ENCODE results near the gene FOXO6. TPM values are rescaled to one million over a fixed set of nuclear protein-coding genes. Genes with fewer than 3 reads are reported as not detected.

The FOXO6 gene
- total RNA-seq, 1 experiment from 2014 or later: 9.0 TPM

DNA sequence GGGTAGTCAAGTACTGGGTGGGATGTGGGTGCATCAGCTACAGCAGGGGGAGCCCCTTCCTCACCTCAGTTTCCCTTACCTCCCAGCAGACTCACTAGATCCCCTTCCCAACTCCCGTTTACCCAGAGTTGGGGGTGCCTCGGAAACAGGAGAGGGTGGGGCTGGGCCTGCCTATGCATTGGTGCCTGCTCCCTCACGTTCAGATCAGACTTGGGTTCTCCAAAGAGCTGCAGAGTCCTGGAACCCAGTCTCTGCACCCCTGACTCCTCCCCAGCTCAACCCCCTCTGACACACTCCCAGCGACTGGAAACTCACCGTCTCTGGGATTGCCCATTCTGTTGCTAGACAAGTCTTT lies 6.0 kb downstream of the FOXO6 start:
- ChIA-PET POLR2A (ENCODE audit: unreplicated experiment) (interaction anchor here (0.6 kb wide), 1 partner anchor 343 kb away, joined by 3 read pairs; no protein-coding TSS in a partner anchor), CTCF (interaction anchor here (0.7 kb wide), 1 partner anchor 519 kb away, joined by 10 read pairs; no protein-coding TSS in a partner anchor)
- H3K4me3 ChIP-seq: no peak overlapping the region
- peaks cover 44% of the 10 kb centered on the region for H3K4me1 ChIP-seq (replicated peaks; ENCODE audit: insufficient read depth)
- DNase-seq: no peak
- no TSS peak for BruUV-seq (replicated peaks)
- TF ChIP-seq EZH2 (IDR thresholded peaks at IDR 0.05; ENCODE audit: low read depth): no peak
- TF ChIP-seq, protein P1, sequence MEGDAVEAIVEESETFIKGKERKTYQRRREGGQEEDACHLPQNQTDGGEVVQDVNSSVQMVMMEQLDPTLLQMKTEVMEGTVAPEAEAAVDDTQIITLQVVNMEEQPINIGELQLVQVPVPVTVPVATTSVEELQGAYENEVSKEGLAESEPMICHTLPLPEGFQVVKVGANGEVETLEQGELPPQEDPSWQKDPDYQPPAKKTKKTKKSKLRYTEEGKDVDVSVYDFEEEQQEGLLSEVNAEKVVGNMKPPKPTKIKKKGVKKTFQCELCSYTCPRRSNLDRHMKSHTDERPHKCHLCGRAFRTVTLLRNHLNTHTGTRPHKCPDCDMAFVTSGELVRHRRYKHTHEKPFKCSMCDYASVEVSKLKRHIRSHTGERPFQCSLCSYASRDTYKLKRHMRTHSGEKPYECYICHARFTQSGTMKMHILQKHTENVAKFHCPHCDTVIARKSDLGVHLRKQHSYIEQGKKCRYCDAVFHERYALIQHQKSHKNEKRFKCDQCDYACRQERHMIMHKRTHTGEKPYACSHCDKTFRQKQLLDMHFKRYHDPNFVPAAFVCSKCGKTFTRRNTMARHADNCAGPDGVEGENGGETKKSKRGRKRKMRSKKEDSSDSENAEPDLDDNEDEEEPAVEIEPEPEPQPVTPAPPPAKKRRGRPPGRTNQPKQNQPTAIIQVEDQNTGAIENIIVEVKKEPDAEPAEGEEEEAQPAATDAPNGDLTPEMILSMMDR (conservative IDR thresholded peaks at IDR 0.05): no peak
- no peaks in the 10 kb centered on the region for H4K20me1 ChIP-seq (ENCODE audit: insufficient read depth)
- H3K9me2 ChIP-seq (ENCODE audit: insufficient read depth): no peaks in the 10 kb centered on the region
- no peaks in the 10 kb centered on the region for H3K9me3 ChIP-seq (ENCODE audit: insufficient read depth, low read depth)
- H3K27me3 ChIP-seq (ENCODE audit: insufficient read depth, low read depth): peaks cover 6% of the 10 kb centered on the region; the same call in 1 of the 2 replicates
- no peaks in the 10 kb centered on the region for H3K36me3 ChIP-seq (ENCODE audit: low read depth)
- no peak overlapping the region for H2AFZ ChIP-seq
- H3F3A ChIP-seq (ENCODE audit: insufficient read depth, low read depth): peaks cover 34% of the 10 kb centered on the region; the same call in 1 of the 2 replicates
- 0 out of 2 replicates have a peak overlapping the region, but pooled peaks have one; percentile 81 for H3K4me2 ChIP-seq
- intact Hi-C loops (cut with micrococcal nuclease; ENCODE audit: unreplicated experiment): no loop called here
- H3K27ac ChIP-seq: no peak overlapping the region
- H3K79me2 ChIP-seq (ENCODE audit: low read depth): no peaks in the 10 kb centered on the region

DNA sequence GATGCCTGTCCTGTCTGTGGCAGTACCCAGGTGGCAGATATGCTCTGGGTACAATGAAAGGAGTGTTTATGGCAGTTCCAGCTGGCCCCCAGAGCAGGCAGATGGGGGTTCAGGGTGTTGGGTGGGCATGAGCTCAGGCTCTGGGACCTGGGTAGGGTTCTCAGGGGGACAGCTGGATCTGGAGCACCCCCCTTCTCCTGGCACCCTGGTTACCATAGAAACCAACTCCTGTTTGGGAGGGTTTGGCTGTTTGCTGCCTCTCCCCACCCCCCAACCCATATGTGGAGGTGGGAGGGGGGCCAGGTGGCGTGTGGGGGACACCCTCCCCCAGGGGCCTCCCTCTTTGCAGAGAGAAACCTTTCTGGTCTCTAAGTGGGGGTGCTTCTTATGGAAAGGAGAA lies 7.1 kb downstream of the FOXO6 start:
- H3K4me1 ChIP-seq (replicated peaks; ENCODE audit: insufficient read depth): peaks cover 45% of the 10 kb centered on the region
- no peak overlapping the region for H3K27ac ChIP-seq
- no peaks in the 10 kb centered on the region for H4K20me1 ChIP-seq (ENCODE audit: insufficient read depth)
- TF ChIP-seq, protein P1 (conservative IDR thresholded peaks at IDR 0.05): no peak
- TF ChIP-seq EZH2 (IDR thresholded peaks at IDR 0.05; ENCODE audit: low read depth): no peak
- no peak for DNase-seq
- H3K27me3 ChIP-seq (ENCODE audit: insufficient read depth, low read depth): no peaks in the 10 kb centered on the region
- H3K9me2 ChIP-seq (ENCODE audit: insufficient read depth): no peaks in the 10 kb centered on the region
- no TSS peak for BruUV-seq (replicated peaks)
- no peak overlapping the region for H3K4me2 ChIP-seq
- no peak overlapping the region for H3K4me3 ChIP-seq
- H3F3A ChIP-seq (ENCODE audit: insufficient read depth, low read depth): peaks cover 32% of the 10 kb centered on the region; the same call in 1 of the 2 replicates
- CTCF ChIA-PET: no interaction called here
- no peaks in the 10 kb centered on the region for H3K36me3 ChIP-seq (ENCODE audit: low read depth)
- POLR2A ChIA-PET (ENCODE audit: unreplicated experiment): no interaction called here
- H3K9me3 ChIP-seq (ENCODE audit: insufficient read depth, low read depth): no peaks in the 10 kb centered on the region
- H2AFZ ChIP-seq: no peak overlapping the region
- intact Hi-C loops (cut with micrococcal nuclease; ENCODE audit: unreplicated experiment): no loop called here
- no peaks in the 10 kb centered on the region for H3K79me2 ChIP-seq (ENCODE audit: low read depth)

DNA sequence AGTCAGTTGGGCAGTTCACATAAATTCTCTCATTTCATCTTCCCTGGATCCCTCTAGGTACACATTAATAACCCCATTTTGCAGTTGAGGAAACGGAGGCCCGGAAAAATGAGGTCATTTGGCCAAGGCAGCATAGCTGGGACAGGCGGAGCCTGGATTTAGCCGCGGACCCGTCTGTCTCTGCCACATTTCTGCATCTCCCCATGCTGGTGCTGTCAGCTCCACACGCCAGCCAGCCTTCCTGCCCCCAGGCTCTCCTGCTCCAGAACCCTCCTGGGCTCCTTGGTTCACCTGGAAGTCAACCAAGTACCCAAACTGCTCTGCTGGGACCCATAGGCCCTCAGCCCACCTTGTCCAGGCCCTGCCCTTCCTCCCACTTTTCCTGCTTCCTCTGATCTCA lies 7.6 kb downstream of the FOXO6 start:
- no peaks in the 10 kb centered on the region for H3K9me3 ChIP-seq (ENCODE audit: insufficient read depth, low read depth)
- H2AFZ ChIP-seq: no peak overlapping the region
- H3K79me2 ChIP-seq (ENCODE audit: low read depth): no peaks in the 10 kb centered on the region
- TF ChIP-seq, protein P1 (conservative IDR thresholded peaks at IDR 0.05): no peak
- no peak for TF ChIP-seq EZH2 (IDR thresholded peaks at IDR 0.05; ENCODE audit: low read depth)
- no peaks in the 10 kb centered on the region for H3K9me2 ChIP-seq (ENCODE audit: insufficient read depth)
- peaks cover 28% of the 10 kb centered on the region; the same call in 1 of the 2 replicates for H3F3A ChIP-seq (ENCODE audit: insufficient read depth, low read depth)
- no peaks in the 10 kb centered on the region for H4K20me1 ChIP-seq (ENCODE audit: insufficient read depth)
- no peaks in the 10 kb centered on the region for H3K36me3 ChIP-seq (ENCODE audit: low read depth)
- no peak overlapping the region for H3K4me3 ChIP-seq
- intact Hi-C loops (cut with micrococcal nuclease; ENCODE audit: unreplicated experiment): no loop called here
- H3K27me3 ChIP-seq (ENCODE audit: insufficient read depth, low read depth): no peaks in the 10 kb centered on the region
- ChIA-PET POLR2A (ENCODE audit: unreplicated experiment) (no interaction called here), CTCF (no interaction called here)
- no peak overlapping the region for H3K4me2 ChIP-seq
- peaks cover 45% of the 10 kb centered on the region for H3K4me1 ChIP-seq (replicated peaks; ENCODE audit: insufficient read depth)
- no TSS peak for BruUV-seq (replicated peaks)
- no peak for DNase-seq
- H3K27ac ChIP-seq: no peak overlapping the region

Measured in PC-9 (cell line).